ENCODE results near the gene ZNF821. TPM values are rescaled to one million over a fixed set of nuclear protein-coding genes. Genes with fewer than 3 reads are reported as not detected.

The ZNF821 gene
- total and polyA plus RNA-seq, 7 donors: 2.3 to 16.8 (median 9.5) TPM

DNA sequence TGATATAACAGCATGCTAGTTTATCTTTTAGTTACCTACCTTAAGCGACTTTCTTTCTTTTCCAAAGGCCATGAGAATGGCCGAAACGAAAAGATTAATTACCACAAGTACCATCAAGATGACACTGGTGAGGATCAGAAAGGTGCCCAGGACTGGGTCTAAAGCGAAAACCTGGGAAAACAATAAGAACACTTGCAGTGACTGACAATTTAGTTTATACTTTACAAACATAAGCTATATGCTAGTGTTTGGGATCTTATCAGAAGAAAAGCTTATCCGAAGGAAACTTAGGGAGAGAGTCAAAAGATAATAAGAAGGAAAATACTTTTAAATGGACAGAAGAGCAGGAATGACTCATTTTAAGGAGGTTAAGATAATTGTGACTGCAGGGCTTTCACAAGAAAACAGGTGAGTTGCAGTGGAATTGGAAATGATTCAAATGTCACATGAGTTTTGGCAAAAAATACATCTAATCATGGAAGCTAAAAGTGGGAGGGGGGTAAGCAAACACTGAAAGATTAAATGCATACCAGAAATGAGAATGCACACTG is 46.1 kb upstream of the ZNF821 start:
- Histone ChIP-seq H3K27ac (peak overlapping the region; percentile 69 to 87 (median 74)), H3K9me3 (no peaks in the 10 kb centered on the region), H3K4me3 (no peak overlapping the region), H3K4me1 (peaks cover 0 to 68% (median 48%) of the 10 kb centered on the region in 4 donors), H3K36me3 (peaks cover 4 to 45% (median 16%) of the 10 kb centered on the region in 4 donors), H3K27me3 (no peaks in the 10 kb centered on the region)
- no peak for DNase-seq
- intact Hi-C loops (cut with DNase I): no loop called here
- 94% methylated on average over 5 of the region's 5 CpGs for WGBS, 2 donors
- TF ChIP-seq POLR2A (IDR thresholded peaks at IDR 0.05) (no peak), POLR2AphosphoS5 (IDR thresholded peaks at IDR 0.05) (peak in 1 of 4 donors; percentile 3), EP300 (IDR thresholded peaks at IDR 0.05) (no peak)
- TF ChIP-seq, protein P1, sequence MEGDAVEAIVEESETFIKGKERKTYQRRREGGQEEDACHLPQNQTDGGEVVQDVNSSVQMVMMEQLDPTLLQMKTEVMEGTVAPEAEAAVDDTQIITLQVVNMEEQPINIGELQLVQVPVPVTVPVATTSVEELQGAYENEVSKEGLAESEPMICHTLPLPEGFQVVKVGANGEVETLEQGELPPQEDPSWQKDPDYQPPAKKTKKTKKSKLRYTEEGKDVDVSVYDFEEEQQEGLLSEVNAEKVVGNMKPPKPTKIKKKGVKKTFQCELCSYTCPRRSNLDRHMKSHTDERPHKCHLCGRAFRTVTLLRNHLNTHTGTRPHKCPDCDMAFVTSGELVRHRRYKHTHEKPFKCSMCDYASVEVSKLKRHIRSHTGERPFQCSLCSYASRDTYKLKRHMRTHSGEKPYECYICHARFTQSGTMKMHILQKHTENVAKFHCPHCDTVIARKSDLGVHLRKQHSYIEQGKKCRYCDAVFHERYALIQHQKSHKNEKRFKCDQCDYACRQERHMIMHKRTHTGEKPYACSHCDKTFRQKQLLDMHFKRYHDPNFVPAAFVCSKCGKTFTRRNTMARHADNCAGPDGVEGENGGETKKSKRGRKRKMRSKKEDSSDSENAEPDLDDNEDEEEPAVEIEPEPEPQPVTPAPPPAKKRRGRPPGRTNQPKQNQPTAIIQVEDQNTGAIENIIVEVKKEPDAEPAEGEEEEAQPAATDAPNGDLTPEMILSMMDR (IDR thresholded peaks at IDR 0.05): no peak

DNA sequence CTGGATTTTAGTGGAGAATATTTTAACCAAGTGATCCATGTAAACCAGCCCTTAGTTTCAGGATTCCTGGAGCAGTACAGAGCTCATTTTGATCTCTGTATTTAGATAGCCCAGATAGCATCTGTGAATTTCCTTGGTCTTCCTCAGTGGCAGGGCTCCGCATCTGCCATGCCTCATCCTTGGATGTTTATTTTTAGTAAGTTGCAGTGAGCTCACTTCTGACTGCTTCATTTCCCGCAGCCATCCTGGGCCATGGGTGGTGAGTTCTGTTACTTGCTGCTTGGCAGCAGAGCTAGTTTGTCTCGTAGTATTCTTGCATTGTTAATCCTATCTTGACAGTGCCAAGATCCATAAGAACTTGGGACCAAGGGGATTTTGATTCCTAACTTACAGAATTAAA is 45.1 kb upstream of the ZNF821 start:
- peaks cover 0 to 61% (median 46%) of the 10 kb centered on the region in 4 donors for H3K4me1 ChIP-seq
- peak; percentile 82 for DNase-seq
- no peak overlapping the region for H3K4me3 ChIP-seq
- H3K9me3 ChIP-seq: no peaks in the 10 kb centered on the region
- peaks cover 12 to 46% (median 19%) of the 10 kb centered on the region in 4 donors for H3K36me3 ChIP-seq
- intact Hi-C loops (cut with DNase I): no loop called here
- TF ChIP-seq, protein P1 (IDR thresholded peaks at IDR 0.05): no peak
- TF ChIP-seq POLR2A (IDR thresholded peaks at IDR 0.05) (no peak), POLR2AphosphoS5 (IDR thresholded peaks at IDR 0.05) (peak in 3 of 4 donors; percentile 64 to 77 (median 66)), EP300 (IDR thresholded peaks at IDR 0.05) (peak in 1 of 4 donors; percentile 53)
- H3K27ac ChIP-seq: peak overlapping the region; percentile 69 to 87 (median 74)
- 71 to 77% methylated on average over 3 of the region's 3 CpGs for WGBS, 2 donors
- no peaks in the 10 kb centered on the region for H3K27me3 ChIP-seq

DNA sequence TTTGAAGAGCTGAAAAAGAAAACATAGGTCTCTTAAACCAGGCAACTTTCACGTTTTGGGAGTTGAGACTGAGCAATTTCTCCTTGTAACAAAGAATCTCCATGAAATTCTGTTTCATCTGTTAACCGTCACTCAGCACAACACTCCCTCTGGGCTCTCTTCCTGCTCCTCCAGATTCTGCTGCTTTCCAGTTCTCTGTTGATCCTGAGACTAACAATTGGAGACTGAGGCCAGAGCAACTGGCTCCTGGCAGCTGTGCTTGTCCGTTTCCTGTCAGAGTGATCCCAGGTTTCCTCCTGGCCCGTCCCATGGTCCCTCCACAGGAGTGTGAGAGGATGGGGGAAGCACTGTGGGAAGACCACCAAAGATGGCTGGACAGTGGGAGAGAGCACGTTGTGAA is 43.8 kb upstream of the ZNF821 start:
- TF ChIP-seq POLR2A (IDR thresholded peaks at IDR 0.05): no peak
- Histone ChIP-seq H3K4me3 (no peak overlapping the region), H3K9me3 (no peaks in the 10 kb centered on the region), H3K4me1 (peaks cover 0 to 54% (median 44%) of the 10 kb centered on the region in 4 donors), H3K27ac (peak overlapping the region; percentile 69 to 87 (median 74)), H3K27me3 (no peaks in the 10 kb centered on the region), H3K36me3 (peaks cover 23 to 56% (median 31%) of the 10 kb centered on the region in 4 donors)
- intact Hi-C loops (cut with DNase I): loop anchor here (2.0 kb wide), 1 partner anchor 33 kb away; the partner anchor contains the start of gene IST1
- no peak for DNase-seq
- WGBS, 2 donors: 63 to 73% methylated on average over 5 of the region's 5 CpGs

DNA sequence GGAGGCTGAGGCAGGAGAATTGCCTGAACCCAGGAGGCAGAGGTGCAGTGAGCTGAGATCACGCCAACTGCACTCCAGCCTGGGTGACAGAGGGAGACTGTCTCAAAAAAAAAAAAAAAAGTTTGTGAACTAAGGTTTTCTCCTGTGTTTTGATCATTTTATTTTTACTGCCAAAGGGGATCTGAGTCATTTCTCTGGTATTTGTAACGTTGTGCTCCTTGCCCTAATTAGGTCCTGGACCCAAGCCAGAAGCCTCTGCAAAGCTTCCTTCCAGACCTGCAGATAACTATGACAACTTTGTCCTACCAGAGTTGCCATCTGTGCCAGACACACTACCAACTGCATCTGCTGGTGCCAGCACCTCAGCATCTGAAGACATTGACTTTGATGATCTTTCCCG is 43.4 kb upstream of the ZNF821 start:
- peaks cover 0 to 54% (median 44%) of the 10 kb centered on the region in 4 donors for H3K4me1 ChIP-seq
- 12 to 44% methylated on average over 3 of the region's 3 CpGs for WGBS, 2 donors
- intact Hi-C loops (cut with DNase I): loop anchor here (2.0 kb wide), 1 partner anchor 33 kb away; the partner anchor contains the start of gene IST1
- no peak overlapping the region for H3K4me3 ChIP-seq
- H3K36me3 ChIP-seq: peaks cover 27 to 60% (median 35%) of the 10 kb centered on the region in 4 donors
- TF ChIP-seq POLR2A (IDR thresholded peaks at IDR 0.05) (no peak), POLR2AphosphoS5 (IDR thresholded peaks at IDR 0.05) (peak in 2 of 4 donors; percentile 29 to 46)
- H3K9me3 ChIP-seq: no peaks in the 10 kb centered on the region
- H3K27me3 ChIP-seq: no peaks in the 10 kb centered on the region
- H3K27ac ChIP-seq: peak overlapping the region; percentile 69 to 87 (median 74)
- peak; percentile 86 for DNase-seq

DNA sequence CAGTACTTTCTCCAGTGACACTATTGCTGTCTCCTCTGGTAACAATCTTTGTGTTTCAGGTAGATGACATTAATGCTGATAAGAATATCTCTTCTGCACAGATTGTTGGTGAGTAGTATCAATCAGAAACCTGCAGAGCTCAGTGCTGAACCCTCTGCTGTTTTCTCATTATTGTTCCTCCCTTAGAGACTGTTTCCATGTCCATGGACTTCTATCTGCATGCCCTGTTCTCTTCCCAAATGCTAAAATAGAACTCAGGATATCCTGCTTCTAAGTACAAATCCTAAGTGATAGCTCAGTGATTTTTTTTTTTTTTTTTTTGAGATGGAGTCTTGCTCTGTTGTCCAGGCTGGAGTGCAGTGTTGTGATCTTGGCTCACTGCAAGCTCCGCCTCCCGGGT is 40.7 kb upstream of the ZNF821 start:
- H3K4me1 ChIP-seq: peaks cover 0 to 43% (median 36%) of the 10 kb centered on the region in 4 donors
- no peak overlapping the region for H3K27ac ChIP-seq
- H3K9me3 ChIP-seq: no peaks in the 10 kb centered on the region
- no peaks in the 10 kb centered on the region for H3K27me3 ChIP-seq
- intact Hi-C loops (cut with DNase I): no loop called here
- H3K36me3 ChIP-seq: peaks cover 40 to 87% (median 57%) of the 10 kb centered on the region in 4 donors
- DNase-seq: no peak
- TF ChIP-seq POLR2A (IDR thresholded peaks at IDR 0.05): no peak
- no peak for TF ChIP-seq POLR2AphosphoS5 (IDR thresholded peaks at IDR 0.05)
- TF ChIP-seq, protein P1 (IDR thresholded peaks at IDR 0.05): no peak
- TF ChIP-seq EP300 (IDR thresholded peaks at IDR 0.05): no peak
- WGBS, 2 donors: 95% methylated on average over 2 of the region's 2 CpGs
- H3K4me3 ChIP-seq: no peak overlapping the region

All from sigmoid colon (tissue), 7 donors.